Skin of body (tissue), 2 donors: ENCODE data around the gene ADCY9. TPM values are rescaled to one million over a fixed set of nuclear protein-coding genes. Genes with fewer than 3 reads are reported as not detected.

ENCODE experiments used
- DNase-seq: peaks from one replicate; lab custom pipeline; 2025; lab: John Stamatoyannopoulos, UW
- total RNA-seq: library from RNA; depleted of rRNA; stranded (reverse); fragments of >200 nt; gene quantifications from one replicate; pipeline ENCODE4 v1.2.3, GENCODE V29; 2014

The ADCY9 gene
- total RNA-seq, 1 donor from 2014 or later = 11.1 TPM

DNA sequence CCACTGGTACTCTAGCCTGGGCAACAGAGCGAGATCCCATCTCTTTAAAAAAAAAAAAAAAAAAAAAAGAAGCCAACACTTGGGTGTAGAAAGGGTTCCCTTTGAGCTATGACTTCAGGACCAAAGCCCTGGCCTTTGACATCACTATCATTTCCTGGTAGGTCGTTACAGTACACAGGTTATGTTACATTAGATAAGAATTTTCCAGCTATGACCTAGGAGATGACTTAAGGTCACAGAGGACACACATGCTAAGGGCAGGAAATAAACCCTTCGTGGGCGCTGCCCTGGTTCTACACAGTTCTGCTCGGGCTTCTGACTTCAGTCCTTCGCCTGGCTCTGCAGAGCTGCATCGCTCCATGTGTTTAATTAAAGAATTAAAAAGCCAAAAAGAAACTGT is 112.0 kb downstream of the ADCY9 start:
- no peak for DNase-seq

DNA sequence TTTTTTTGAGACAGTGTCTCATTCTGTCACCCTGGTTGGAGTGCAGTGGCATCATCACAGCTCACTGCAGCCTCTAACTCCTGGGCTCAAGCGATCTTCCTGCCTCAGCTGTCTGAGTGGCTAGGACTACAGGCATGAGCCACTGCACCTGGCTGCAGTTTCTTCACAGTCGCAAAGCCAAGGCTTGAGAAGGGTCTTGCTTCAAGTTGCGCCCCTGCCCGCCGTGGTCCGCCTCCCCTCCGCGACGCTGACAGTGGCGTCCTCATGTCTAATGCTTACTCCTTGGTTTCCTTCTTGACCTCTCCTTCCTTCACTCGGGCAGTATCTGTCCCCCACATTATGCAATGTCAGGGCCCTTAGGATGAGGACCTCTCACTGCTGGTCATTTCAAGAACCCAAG is 112.7 kb downstream of the ADCY9 start:
- no peak for DNase-seq

DNA sequence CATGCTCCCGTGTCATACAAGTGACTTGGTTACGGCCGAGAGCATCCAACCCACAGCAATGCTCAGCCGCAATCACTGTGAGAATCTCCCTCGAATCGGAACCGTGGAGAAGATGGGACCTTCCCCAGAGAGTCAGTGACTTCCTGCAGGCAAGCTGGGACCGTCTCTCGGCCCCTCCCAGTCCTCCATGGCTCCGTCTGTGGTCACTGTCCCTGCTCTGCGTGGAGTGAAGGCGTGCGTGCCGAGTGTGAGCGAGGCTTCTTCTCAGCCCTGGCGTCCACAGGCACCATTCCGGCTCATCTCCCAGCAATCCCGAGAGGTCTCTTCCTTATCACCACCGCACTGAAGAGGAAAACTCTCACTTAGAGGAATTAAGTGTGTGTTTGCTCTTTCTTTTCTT is 113.1 kb downstream of the ADCY9 start:
- DNase-seq = no peak

DNA sequence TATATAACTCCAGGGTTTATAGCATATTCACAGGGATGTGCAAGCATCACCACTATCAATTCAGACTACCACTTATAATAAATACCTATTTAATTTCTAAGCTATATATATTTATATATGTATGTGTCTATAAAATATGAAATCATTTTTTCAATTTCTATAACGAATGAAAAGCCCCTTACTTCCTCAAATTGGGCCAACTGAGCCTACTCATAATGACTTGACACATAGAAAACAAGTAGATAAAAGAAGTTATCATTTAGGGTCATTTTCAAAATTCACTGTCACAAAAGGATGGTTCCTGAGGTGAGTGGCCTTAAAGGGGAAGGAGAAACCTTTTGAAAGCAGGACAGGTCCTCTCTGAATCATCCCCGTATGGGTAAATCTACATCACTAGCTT is 114.1 kb downstream of the ADCY9 start:
- no peak for DNase-seq

DNA sequence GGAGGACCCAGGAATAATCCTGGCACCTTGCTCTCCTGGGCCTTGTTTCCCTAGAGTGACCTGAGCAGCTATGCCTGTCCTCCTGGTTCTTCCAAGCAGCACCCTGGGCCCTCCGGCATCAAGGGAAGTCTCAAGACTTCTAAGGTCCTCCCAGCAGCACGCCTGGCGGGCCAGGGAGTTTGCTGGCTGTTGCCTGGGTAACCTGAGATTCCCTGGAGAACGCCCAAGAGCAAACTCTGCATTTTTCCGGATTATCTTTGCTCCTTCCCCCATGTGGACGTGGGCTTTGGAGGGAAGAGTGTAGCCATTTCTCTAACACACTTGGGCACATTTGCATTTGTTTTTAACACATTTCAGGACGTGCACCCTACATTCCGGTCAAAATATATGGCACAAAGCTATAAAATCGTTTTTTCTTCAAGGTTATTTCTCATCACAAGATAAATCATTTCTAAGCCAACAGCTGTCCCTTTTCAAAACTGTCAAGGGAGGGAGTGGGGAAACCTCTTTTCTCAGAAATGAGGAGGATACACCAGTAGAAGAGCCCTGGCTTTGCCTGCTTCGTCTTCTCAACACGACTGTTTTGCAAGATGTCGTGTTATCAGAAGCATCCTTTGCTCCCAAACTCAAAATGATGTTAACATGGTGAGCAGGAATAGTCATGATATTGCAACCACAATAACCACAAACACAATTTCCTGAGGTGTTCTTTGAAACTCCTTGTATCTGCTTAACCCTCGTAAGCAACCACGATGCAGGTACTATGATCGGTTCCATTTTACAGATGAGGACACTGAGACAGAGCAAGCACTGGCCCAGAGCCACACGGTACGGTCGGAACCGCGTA is 116.5 kb downstream of the ADCY9 start:
- DNase-seq = peak; percentile 26

DNA sequence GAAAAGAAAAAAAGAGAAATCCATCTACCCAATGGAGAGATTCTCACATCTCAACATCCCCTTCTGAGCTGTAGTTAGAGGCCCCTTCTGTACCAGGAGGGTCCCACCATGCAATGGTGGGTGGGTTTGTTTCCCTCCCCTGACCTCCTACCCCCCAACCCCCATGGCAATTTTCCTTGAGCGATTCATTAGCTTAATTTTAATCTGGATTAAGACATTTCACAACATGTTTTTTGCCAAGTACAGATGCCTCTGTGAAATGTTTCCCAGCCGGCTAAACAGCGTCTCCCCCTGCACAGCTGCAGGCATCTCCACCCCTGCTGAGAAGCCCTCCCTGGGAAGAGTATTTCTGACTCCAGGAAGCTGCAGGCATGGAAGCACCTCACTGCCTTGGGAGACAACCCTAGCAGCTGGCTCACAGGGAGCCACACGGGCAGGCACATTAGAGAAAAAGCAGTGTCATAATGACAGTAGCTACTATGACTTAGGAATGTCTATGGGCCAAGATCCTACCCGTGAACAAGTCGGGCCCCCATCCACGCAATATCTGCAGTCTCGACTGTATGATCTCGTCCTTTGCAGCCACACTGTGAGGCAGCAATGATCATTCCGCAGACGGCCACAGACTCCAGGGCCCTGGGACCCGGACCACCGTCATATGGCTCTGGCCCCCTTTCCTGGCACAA is 117.3 kb downstream of the ADCY9 start:
- peak; percentile 42 for DNase-seq

DNA sequence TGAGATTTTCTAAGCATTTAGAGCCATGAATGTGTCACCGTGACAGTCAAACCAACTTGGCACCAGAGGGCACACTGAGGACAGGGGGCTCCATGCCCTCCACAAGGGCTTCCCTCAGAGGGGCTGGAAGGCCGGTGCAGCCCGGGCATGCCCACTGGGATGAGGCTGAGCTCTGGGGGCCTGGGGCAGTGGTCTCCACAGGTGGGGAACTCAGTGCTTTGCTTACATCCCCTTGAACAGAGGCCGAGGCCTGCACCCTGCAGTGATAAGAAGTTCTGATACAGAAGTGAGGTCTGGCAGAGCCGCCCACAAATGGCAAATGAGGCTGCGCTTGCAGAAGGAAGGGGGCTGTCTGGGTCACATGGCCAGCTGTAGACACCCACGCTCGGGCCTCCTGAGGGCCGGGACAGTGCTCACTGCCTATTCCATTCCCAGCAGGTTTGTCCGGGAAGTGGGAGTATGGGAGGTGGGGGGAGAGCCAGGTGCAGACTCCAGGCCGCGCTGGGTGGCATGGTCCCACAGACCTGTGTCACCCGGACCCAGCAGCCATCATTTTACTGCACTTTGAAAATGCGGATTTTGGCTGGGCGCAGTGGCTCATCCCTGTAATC is 118.9 kb downstream of the ADCY9 start:
- no peak for DNase-seq

DNA sequence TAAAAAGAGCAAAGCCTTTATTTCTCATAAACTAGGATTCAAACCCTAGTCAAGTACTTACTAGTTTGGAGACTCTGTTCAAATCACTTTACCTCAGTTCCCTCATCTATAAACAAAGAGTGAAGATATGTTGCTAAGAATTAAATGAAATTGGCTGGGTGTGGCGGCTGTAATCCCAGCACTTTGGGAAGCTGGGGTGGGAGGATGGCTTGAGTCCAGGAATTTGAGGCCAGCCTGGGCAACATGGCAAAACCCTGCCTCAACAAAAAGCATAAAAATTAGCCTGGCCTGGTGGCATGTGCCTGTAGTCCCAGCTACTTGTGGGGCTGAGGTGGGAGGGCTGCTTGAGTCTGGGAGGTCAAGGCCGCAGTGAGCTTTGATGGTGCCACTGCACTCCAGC is 121.2 kb downstream of the ADCY9 start:
- DNase-seq = no peak

DNA sequence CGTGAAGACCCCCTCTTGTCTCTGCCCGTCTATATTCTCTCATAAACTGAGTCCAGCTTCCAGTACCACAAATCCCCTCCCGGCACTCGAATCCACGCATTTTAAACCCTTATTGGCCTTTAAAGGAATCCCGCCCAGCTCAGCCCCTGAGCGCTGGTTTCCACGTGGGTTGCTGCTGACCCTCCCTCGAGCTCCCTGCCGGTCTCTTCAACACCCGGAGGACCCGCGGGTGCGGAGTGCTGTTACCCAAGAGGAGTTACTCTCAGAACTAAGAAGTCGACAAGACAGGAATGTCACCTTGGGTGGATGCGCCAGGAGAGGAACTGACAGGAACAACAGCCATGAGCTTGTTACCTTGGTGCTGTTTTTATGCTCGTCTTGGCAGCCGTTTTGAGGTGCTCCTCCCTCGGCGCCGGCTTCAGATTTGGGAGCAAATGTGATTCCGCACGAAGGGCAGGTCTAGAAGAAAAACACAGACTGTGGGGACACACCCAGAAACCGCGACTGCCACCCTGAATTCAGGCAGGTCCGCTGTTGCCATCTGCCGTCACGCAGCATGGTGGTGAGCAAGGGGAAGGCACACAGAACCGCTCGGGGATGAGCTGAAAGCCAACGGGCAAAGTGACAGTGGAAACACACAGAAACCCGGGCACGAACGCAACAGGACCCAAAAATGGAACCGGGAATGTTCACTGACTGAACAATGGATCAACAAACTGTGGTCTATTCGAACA is 123.0 kb downstream of the ADCY9 start:
- DNase-seq = no peak

DNA sequence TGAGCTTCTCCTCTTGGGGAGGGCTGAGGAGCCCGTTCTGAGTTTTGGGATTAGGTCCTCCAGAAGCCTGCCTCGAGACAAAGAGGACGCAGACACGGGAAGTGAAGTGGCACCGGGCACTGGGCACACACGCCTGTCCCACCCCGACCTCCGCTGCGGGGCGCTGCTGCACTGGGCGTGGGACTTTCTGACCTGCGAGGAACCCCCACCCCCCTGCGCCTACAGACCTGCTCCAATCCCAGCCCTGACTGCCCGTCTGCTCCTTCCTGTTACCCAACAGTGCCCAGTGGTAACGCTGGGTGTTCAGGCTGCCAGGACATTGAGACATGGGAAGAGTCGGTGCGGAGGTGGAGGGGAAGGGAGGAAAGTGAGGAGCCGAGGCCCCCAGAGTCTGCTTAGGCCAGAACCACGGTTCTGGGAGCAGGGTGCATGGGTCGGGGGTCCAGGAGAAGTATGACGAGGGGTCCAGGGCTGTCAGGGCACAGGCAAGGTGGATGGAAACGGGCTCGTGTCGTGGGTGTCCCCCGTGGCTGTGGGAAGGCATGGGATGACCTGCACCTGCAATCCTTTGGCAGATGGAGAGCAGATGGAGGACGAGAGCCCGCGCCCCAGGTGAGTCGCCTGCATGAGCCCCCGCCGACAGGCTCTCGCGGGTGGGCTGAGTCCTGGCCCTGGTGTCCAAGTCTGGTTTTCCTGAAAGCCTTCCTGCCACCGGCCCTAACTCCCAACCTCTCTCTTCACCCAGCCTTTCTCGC is 123.8 kb downstream of the ADCY9 start:
- DNase-seq = no peak

DNA sequence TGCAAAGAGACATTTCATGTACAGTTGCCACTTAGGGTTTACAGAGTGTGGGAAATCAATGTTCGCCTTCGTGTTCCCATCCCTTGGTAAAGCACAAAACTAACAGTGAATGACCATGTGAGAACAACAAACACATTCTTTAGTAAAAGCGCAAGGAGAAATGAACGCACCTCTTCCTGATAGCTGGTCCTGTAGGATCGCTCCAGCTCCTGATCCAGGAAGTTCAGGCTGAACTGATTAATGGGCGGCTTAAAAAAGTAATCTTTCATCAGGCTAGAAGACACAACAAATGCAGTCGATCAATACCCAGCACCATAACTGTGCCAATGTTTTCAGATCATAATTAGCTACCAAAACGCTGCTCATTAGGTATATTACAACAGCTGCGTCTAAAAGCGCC is 127.4 kb downstream of the ADCY9 start:
- DNase-seq = no peak

DNA sequence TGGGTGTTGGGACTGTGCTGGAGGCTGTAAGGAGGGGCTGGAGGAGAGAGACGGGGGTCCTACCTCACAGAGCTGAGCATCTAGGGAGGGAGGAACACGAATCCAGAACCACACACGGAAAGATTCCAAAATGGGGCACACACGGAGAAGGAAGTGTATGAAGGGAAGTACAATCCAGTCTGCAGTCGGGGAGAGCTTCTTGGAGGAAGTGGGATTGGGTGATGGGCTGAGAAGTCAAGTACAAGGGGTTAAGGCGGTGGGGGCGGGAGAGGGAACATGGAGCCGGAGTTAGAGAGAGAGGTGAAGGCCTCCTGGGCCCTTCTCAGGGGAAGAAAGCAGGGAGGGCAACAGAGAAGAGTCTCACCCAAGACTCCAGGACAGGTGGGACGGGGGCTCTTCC is 128.2 kb downstream of the ADCY9 start:
- DNase-seq = no peak

DNA sequence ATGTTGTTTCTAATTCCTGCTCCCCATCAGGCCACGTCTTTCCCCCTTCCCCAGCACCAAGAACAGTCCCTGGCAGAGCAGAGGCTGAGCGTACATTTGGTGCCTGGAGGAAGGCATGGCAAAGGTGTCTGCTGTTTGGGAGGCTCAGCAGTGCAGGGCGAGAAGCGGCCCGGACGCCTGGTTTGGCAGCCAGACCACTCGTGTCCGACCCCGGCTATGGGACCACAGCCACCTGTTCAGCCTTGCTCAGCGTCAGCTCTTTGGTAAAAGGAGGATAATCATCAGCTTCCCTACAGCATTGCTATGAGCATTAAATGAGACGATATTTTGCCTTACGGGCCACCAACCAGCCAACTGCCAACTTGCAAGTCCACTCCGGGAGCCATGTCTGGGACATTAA is 129.0 kb downstream of the ADCY9 start:
- DNase-seq = no peak

DNA sequence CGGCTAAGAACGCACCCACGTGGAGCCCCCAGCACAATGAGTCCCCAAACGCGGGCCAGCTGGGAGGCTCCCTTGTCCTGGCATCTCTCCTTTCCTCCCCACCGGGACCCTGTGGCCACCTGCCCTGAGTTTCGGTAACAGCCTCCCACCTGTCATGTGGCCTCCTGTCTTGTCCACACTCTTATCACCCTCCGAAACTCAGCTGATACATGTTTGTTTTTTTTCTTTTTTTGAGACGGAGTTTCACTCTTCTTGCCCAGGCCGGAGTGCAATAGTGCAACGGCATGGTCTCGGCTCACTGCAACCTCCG is 130.1 kb downstream of the ADCY9 start:
- DNase-seq = no peak

DNA sequence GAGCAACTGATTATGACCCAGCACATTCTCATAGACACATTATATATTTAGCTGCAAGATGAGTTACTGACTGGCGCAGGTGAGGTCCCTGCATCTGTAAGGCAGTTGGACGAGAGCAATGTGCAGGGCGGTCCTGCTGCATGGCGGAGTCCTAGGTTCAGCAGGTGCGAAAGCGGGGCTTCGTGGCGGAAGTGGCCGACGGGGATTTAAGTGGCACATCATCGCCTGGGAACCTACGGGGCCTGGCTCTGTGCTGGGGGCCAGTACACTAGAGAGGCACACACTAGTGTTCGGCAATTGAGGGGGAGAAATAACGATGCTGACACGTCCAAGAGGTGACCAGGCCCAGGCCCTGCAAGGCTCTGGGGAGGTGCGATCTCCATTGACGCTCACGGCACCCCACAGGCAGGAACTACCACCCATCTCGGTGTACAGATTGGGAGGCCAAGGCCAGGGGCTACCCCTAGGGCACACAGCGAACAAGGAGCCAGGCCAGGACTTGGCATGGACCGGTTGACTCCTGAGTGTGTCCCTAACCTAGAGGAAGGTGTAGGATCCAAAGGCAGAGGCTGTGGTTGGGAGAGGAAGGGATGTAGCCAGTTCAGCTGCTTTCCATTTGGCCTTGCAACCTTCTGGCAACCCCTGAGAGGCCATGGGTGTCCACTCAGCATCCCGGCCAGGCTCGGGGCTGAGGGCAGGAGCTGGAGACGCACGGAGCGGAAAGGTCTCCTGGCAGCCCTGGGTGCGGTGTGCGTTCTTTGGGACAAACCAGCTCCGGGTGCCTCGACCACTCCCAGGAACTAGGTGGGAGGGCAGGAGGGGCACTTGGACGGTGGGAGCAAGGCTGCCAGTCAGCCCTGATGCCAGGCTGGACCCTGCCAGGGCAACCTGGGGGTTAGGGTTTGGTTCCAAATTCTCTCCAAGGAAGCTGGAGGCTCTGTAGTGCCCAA is 131.9 kb downstream of the ADCY9 start:
- no peak for DNase-seq

DNA sequence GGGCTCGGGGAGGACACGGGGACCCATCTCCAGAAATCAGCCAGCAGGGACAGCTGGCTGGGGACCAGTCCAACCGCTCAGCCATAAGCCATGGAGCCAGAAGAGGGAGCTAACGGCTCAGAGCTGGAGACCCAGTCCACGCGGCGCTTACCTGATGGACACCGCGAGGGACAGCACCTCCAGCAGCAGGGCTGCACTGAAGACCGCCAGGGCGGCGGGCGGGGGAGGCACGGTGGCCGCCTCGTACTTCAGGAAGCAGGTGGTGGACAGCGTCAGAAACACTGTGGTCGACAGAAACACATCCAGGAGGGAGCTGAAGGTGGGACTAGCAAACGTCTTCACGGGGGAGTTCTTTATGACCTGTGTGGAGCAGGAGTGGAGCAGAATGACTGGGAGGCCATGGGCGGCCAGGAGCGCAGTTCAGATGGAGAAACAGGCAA is 133.1 kb downstream of the ADCY9 start:
- no peak for DNase-seq

DNA sequence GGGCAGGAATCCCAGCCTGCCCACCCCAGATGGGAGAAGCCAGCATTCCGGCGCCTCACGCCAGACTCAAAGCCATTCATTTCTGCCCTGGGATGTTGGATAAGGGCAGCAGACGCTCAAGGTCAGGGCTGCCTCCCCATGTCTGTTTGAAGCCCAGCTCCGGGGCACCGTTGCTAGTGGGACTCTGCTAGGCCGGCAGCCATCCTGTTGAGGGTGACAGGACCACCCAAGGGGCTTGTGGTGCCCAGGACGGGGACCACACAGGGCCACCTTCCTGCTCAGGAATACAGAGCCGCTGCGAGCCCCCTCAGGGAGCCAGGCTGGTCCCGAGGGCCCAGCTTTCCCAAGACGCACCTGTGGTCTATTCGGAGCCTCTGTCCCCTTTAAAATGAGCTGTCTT is 134.0 kb downstream of the ADCY9 start:
- no peak for DNase-seq

DNA sequence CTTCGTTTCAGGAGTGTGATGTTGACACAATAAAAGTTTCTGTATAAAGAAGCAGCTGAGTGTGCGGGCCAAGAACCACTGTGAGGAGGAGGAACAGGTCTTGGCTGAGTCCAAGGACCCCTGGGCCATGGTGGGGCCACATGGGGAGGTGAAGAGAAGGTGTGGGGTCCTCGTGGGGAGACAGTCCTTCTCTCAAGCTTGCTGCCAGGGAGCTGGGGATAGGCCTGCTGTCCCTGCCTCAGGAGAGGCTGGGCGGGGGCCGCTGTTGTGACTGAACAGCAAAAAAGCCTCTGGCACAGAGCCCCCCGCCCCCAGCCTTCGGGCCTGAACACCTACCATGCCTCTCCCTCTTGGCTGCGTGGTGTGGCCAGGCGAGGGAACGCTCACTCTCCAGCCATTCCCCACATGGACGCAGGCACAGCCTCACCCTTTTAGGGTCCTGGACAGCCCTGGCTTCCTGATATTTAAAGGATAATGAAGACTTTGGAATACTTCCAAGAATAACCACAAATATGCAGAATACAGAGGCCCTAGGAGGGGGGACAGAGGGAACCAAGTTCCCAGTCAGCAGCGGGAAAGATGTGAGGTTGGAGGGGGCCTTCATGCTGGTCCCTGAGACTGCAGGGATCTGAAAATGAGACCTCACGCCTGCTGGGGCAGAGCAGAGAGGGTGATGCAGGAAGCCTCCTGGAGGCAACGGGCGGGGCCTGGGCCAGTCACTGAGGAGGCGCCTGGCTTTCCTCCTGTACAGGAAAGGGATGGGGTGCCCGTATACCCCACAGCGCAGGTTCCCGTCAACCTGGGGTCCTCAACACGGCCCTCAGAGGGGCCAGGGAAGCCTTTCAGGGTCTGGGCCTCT is 135.8 kb downstream of the ADCY9 start:
- peak; percentile 61 for DNase-seq

DNA sequence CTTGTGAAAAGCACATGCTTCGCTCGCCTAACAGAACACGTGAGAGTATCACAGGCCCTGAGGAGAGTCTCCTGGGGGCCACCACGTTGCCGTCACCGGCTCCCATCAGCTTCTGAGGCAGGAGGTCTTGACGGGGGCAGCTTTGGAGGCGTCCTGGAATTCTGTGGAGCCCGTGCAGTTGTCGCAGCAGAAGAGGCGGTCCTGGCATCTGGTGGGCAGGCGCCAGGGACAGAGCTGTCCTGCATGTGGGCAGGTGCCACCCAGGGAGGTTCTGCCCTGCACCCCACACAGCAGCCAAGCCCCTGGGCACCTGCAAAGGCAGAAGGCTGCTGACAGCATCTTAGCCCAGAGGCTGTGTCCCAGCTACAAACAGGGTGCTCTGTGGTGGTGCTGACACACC is 136.7 kb downstream of the ADCY9 start:
- no peak for DNase-seq
